Uterus (tissue), 2 donors: ENCODE data around the gene NXPH4.

ENCODE experiments used
- POLR2A ChIP-seq, 2 donors: fragments of 450-650 bp; IDR thresholded peaks; one replicate each; pipeline ENCODE4 v1.6.1; 2016; ENCODE audit warnings: antibody characterized with exemption in 2 of 2, mild to moderate bottlenecking in 1 of 2, moderate library complexity in 1 of 2
- TF ChIP-seq, protein P1 (sequence below), 4 experiments: fragments of 200-600 bp in 2 of 4; fragments of 450-650 bp in 2 of 4; sonication (generic) in 2 of 4; IDR thresholded peaks; one replicate each; pipeline ENCODE4 v1.5.1; 2016 to 2019; ENCODE audit warnings: antibody characterized with exemption in 4 of 4, mild to moderate bottlenecking in 2 of 4, moderate library complexity in 1 of 4

GRCh38 chr12:57233357-57234232 is 17.0 kb downstream of the NXPH4 start:
- TF ChIP-seq, protein P1, sequence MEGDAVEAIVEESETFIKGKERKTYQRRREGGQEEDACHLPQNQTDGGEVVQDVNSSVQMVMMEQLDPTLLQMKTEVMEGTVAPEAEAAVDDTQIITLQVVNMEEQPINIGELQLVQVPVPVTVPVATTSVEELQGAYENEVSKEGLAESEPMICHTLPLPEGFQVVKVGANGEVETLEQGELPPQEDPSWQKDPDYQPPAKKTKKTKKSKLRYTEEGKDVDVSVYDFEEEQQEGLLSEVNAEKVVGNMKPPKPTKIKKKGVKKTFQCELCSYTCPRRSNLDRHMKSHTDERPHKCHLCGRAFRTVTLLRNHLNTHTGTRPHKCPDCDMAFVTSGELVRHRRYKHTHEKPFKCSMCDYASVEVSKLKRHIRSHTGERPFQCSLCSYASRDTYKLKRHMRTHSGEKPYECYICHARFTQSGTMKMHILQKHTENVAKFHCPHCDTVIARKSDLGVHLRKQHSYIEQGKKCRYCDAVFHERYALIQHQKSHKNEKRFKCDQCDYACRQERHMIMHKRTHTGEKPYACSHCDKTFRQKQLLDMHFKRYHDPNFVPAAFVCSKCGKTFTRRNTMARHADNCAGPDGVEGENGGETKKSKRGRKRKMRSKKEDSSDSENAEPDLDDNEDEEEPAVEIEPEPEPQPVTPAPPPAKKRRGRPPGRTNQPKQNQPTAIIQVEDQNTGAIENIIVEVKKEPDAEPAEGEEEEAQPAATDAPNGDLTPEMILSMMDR (IDR thresholded peaks at IDR 0.05) = no peak
- no peak for TF ChIP-seq POLR2A (IDR thresholded peaks at IDR 0.05)
